Psoas muscle (tissue), 8 donors: ENCODE data around the gene MTMR12. TPM values are rescaled to one million over a fixed set of nuclear protein-coding genes. Genes with fewer than 3 reads are reported as not detected.

ENCODE experiments used
- ATAC-seq, 4 donors: fragments of 200-7000 bp; cut with Tn5 transposase; one replicate each; pipeline ENCODE4 v1.9.1; 2020; ENCODE audit warnings: moderate library complexity in 3 of 4, mild to moderate bottlenecking in 2 of 4
- DNase-seq, 2 donors: peaks; one replicate each; pipeline ENCODE4 v3.0.0-alpha.2; 2020
- H3K27ac ChIP-seq: fragments of 200-600 bp; one replicate; pipeline ENCODE4 v1.8.0; 2022
- H3K27me3 ChIP-seq, 3 donors: fragments of 200-600 bp in 1 of 3; one replicate each; pipeline versions ENCODE4 v1.6.1 to v1.8.0; 2013 to 2022; ENCODE audit warnings: low read length in 2 of 3, mild to moderate bottlenecking in 2 of 3, moderate library complexity in 1 of 3; ENCODE audit not compliant: insufficient read depth in 3 of 3
- H3K36me3 ChIP-seq, 2 donors: fragments of 200-600 bp in 1 of 2; one replicate each; pipeline versions ENCODE4 v1.6.1 to v1.8.0; 2013 to 2022; ENCODE audit warnings: low read depth in 1 of 2, mild to moderate bottlenecking in 1 of 2, moderate library complexity in 1 of 2; ENCODE audit not compliant: insufficient read depth in 1 of 2
- H3K4me1 ChIP-seq: fragments of 200-600 bp; one replicate; pipeline ENCODE4 v1.8.0; 2022
- H3K4me3 ChIP-seq: fragments of 200-600 bp; one replicate; pipeline ENCODE4 v1.8.0; 2022; ENCODE audit warnings: mild to moderate bottlenecking
- H3K9me3 ChIP-seq: fragments of 200-600 bp; one replicate; pipeline ENCODE4 v1.8.0; 2022
- CTCF ChIP-seq: fragments of 200-600 bp; IDR thresholded peaks from one replicate; pipeline ENCODE4 v1.8.0; 2022; ENCODE audit warnings: antibody characterized with exemption
- WGBS, 3 donors: extraction: QIAGEN DNeasy Blood & Tissue Kit; methylation state at CpG; one replicate each; pipeline versions ENCODE4 v1.1.6 to v1.1.7; 2013; 5-methylcytosine and 5-hydroxymethylcytosine counted together
- intact Hi-C, 2 donors: fragments of 100-400 bp; cut with DNase I; formaldehyde crosslinking; loops; one replicate each; pipeline versions ENCODE4 v1.11.0 to v1.14.2; 2022
- polyA plus RNA-seq, 3 donors: library from polyadenylated mRNA; stranded (reverse); fragments of 200-250 nt; gene quantifications; one replicate each; pipeline ENCODE4 v1.2.3, GENCODE V29; 2013
- total RNA-seq, 4 donors: library from RNA; stranded (reverse); fragmentation: NEBNext Ultra II Directional in 2 of 4; extraction: Animal tissue kit (Norgen Biotek cat#: 25700) in 2 of 4; gene quantifications; one replicate each; pipeline versions ENCODE4 v1.2.1 to v1.2.4, GENCODE V29; 2021 to 2023
- donor health status: healthy with polysubstance abuse.
- donor health status: DM: no; HTN: no; CAD: no; lungs with moderate emphysema.
- donor health status: Bipolar disorder and iron deficiency.
- donor health status: healthy.
- donor health status: DM: yes; HTN: yes; CAD: no.
- donor health status: DM: no; HTN: no; CAD: no.
- donor health status: DM: no; HTN: no; CAD: no.
- donor health status: DM: yes; HTN: yes; CAD: no.

The MTMR12 gene
- total and polyA plus RNA-seq, 7 donors: 2.4 to 8.9 (median 8.2) TPM

- H3K9me3 ChIP-seq: no peaks in the 10 kb centered on the region
- TF ChIP-seq CTCF: no peak
- no peak overlapping the region for H3K27ac ChIP-seq
- ATAC-seq (no peak), DNase-seq (no peak)
- H3K4me1 ChIP-seq: peaks cover 12% of the 10 kb centered on the region
- H3K4me3 ChIP-seq: no peak overlapping the region
- 41 to 44% (median 43%) methylated on average over 3 of the region's 3 CpGs for WGBS, 3 donors
- intact Hi-C loops: loop anchor here in 1 of 2 donors (2.0 to 10.0 kb wide), 2 partner anchors 98 to 384 kb away; no protein-coding TSS in a partner anchor
- H3K36me3 ChIP-seq: peaks cover 0 to 39% of the 10 kb centered on the region in 2 donors
- no peaks in the 10 kb centered on the region for H3K27me3 ChIP-seq
Measured at GRCh38 chr5:32230356-32231099, 82.2 kb downstream of the MTMR12 start.

GRCh38 chr5:32229586-32229985 is 83.2 kb downstream of the MTMR12 start:
- Histone ChIP-seq H3K27me3 (no peaks in the 10 kb centered on the region), H3K36me3 (peaks cover 0 to 30% of the 10 kb centered on the region in 2 donors), H3K27ac (no peak overlapping the region), H3K9me3 (no peaks in the 10 kb centered on the region), H3K4me3 (no peak overlapping the region), H3K4me1 (peaks cover 14% of the 10 kb centered on the region)
- ATAC-seq (no peak), DNase-seq (no peak)
- intact Hi-C loops: loop anchor here (5.0 to 10.0 kb wide), 2 partner anchors 55 to 383 kb away; partner anchors contain the start of gene GOLPH3 (in 1 of the 2)
- TF ChIP-seq CTCF: no peak
- 91 to 95% (median 94%) methylated on average over 13 to 14 of the region's 14 CpGs for WGBS, 3 donors

GRCh38 chr5:32228816-32229215 is 83.9 kb downstream of the MTMR12 start:
- no peak for DNase-seq
- H3K4me3 ChIP-seq: no peak overlapping the region
- H3K27ac ChIP-seq: no peak overlapping the region
- no peak for ATAC-seq
- H3K27me3 ChIP-seq: no peaks in the 10 kb centered on the region
- no peak for TF ChIP-seq CTCF
- peaks cover 0 to 23% of the 10 kb centered on the region in 2 donors for H3K36me3 ChIP-seq
- no peaks in the 10 kb centered on the region for H3K9me3 ChIP-seq
- H3K4me1 ChIP-seq: peaks cover 21% of the 10 kb centered on the region
- WGBS, 3 donors: 85 to 95% (median 89%) methylated on average over 12 of the region's 12 CpGs
- intact Hi-C loops: loop anchor here (5.0 to 10.0 kb wide), 2 partner anchors 54 to 383 kb away; partner anchors contain the start of gene GOLPH3 (in 1 of the 2)

- Histone ChIP-seq H3K4me3 (no peak overlapping the region), H3K27me3 (no peaks in the 10 kb centered on the region), H3K9me3 (no peaks in the 10 kb centered on the region), H3K4me1 (peaks cover 10% of the 10 kb centered on the region), H3K27ac (peak overlapping the region; percentile 11), H3K36me3 (peaks cover 0 to 19% of the 10 kb centered on the region in 2 donors)
- ATAC-seq (peak; percentile 57 to 94 (median 90)), DNase-seq (no peak)
- TF ChIP-seq CTCF: no peak
- WGBS, 3 donors: 28 to 43% (median 35%) methylated on average over 5 of the region's 5 CpGs
- intact Hi-C loops: loop anchor here (5.0 to 10.0 kb wide), 2 partner anchors 51 to 387 kb away; partner anchors contain the start of gene GOLPH3 (in 1 of the 2)
Measured at GRCh38 chr5:32225445-32225844, 87.3 kb downstream of the MTMR12 start.
